ENCODE results near the gene TCF12.

DNA sequence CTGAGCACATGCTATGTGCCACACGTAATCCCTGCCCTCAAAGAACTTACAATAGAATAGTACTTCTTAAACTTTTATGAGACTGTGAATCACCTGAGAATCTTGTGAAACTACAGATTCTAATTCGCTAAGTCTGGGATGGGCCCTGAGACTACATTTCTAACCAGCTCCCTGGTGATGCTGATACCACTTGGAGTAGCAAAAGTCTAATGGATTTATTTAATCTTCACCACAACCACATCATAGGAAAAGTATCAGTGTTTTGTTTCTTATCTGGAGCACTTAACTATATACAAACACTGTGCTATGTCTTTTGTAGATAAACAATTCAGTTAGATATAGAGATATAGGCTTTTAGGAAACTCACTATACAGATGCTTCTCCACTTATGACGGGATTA is 23.8 kb upstream of the TCF12 start:
- TF ChIP-seq, protein P1, sequence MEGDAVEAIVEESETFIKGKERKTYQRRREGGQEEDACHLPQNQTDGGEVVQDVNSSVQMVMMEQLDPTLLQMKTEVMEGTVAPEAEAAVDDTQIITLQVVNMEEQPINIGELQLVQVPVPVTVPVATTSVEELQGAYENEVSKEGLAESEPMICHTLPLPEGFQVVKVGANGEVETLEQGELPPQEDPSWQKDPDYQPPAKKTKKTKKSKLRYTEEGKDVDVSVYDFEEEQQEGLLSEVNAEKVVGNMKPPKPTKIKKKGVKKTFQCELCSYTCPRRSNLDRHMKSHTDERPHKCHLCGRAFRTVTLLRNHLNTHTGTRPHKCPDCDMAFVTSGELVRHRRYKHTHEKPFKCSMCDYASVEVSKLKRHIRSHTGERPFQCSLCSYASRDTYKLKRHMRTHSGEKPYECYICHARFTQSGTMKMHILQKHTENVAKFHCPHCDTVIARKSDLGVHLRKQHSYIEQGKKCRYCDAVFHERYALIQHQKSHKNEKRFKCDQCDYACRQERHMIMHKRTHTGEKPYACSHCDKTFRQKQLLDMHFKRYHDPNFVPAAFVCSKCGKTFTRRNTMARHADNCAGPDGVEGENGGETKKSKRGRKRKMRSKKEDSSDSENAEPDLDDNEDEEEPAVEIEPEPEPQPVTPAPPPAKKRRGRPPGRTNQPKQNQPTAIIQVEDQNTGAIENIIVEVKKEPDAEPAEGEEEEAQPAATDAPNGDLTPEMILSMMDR (conservative IDR thresholded peaks at IDR 0.05; ENCODE audit: low read length): no peak
- TF ChIP-seq EZH2phosphoT487 (IDR thresholded peaks at IDR 0.05; ENCODE audit: borderline replicate concordance): no peak
